Measurements from ENCODE around the gene AGGF1. TPM values are rescaled to one million over a fixed set of nuclear protein-coding genes. Genes with fewer than 3 reads are reported as not detected.
A peak's percentile ranks its signal among the peaks of the same experiment; 100 is the strongest.

Gene AGGF1
- polyA plus RNA-seq, 2 donors, result 5.9 to 7.6 TPM

- Histone ChIP-seq H3K36me3 (ENCODE audit: control insufficient read depth in 2 of 2, insufficient read depth in 2 of 2, low read length in 1 of 2) (no peaks in the 10 kb centered on the region), H3K27me3 (ENCODE audit: control insufficient read depth in 1 of 2, insufficient read depth in 2 of 2, low read length in 2 of 2) (no peaks in the 10 kb centered on the region), H3K4me1 (ENCODE audit: control insufficient read depth in 2 of 2, insufficient read depth in 2 of 2, low read length in 1 of 2) (no peaks in the 10 kb centered on the region), H3K4me3 (ENCODE audit: low read depth in 1 of 2, low read length in 2 of 2) (no peak overlapping the region), H3K9me3 (ENCODE audit: control insufficient read depth in 2 of 2, insufficient read depth in 1 of 2, low read depth in 1 of 2, low read length in 1 of 2) (no peaks in the 10 kb centered on the region), H3K27ac (ENCODE audit: low read depth in 2 of 2, low read length in 1 of 2) (no peak overlapping the region)
- 58 to 68% methylated on average over 4 of the region's 4 CpGs for WGBS, 2 donors
Observed at GRCh38 chr5:77017668-77018067, 12.5 kb upstream of the AGGF1 start.

- WGBS, 2 donors, result 56 to 58% methylated on average over 7 of the region's 7 CpGs
- no peak overlapping the region for H3K27ac ChIP-seq (ENCODE audit: low read depth in 2 of 2, low read length in 1 of 2)
- H3K27me3 ChIP-seq (ENCODE audit: control insufficient read depth in 1 of 2, insufficient read depth in 2 of 2, low read length in 2 of 2), result no peaks in the 10 kb centered on the region
- H3K9me3 ChIP-seq (ENCODE audit: control insufficient read depth in 2 of 2, insufficient read depth in 1 of 2, low read depth in 1 of 2, low read length in 1 of 2), result no peaks in the 10 kb centered on the region
- H3K36me3 ChIP-seq (ENCODE audit: control insufficient read depth in 2 of 2, insufficient read depth in 2 of 2, low read length in 1 of 2), result no peaks in the 10 kb centered on the region
- no peaks in the 10 kb centered on the region for H3K4me1 ChIP-seq (ENCODE audit: control insufficient read depth in 2 of 2, insufficient read depth in 2 of 2, low read length in 1 of 2)
- no peak overlapping the region for H3K4me3 ChIP-seq (ENCODE audit: low read depth in 1 of 2, low read length in 2 of 2)
Observed at GRCh38 chr5:77022511-77023417, 7.4 kb upstream of the AGGF1 start.

- WGBS, 2 donors, result 79 to 80% methylated on average over 1 of the region's 1 CpG
- H3K4me3 ChIP-seq (ENCODE audit: low read depth in 1 of 2, low read length in 2 of 2), result no peak overlapping the region
- H3K36me3 ChIP-seq (ENCODE audit: control insufficient read depth in 2 of 2, insufficient read depth in 2 of 2, low read length in 1 of 2), result no peaks in the 10 kb centered on the region
- H3K9me3 ChIP-seq (ENCODE audit: control insufficient read depth in 2 of 2, insufficient read depth in 1 of 2, low read depth in 1 of 2, low read length in 1 of 2), result no peaks in the 10 kb centered on the region
- no peaks in the 10 kb centered on the region for H3K4me1 ChIP-seq (ENCODE audit: control insufficient read depth in 2 of 2, insufficient read depth in 2 of 2, low read length in 1 of 2)
- H3K27ac ChIP-seq (ENCODE audit: low read depth in 2 of 2, low read length in 1 of 2), result no peak overlapping the region
- H3K27me3 ChIP-seq (ENCODE audit: control insufficient read depth in 1 of 2, insufficient read depth in 2 of 2, low read length in 2 of 2), result no peaks in the 10 kb centered on the region
Observed at GRCh38 chr5:77024490-77024889, 5.7 kb upstream of the AGGF1 start.

GRCh38 chr5:77028631-77029375, 1.4 kb upstream of the AGGF1 start:
- H3K4me1 ChIP-seq (ENCODE audit: control insufficient read depth in 2 of 2, insufficient read depth in 2 of 2, low read length in 1 of 2), result peaks cover 0 to 4% of the 10 kb centered on the region in 2 donors
- WGBS, 2 donors, result 91 to 97% methylated on average over 4 of the region's 4 CpGs
- H3K9me3 ChIP-seq (ENCODE audit: control insufficient read depth in 2 of 2, insufficient read depth in 1 of 2, low read depth in 1 of 2, low read length in 1 of 2), result no peaks in the 10 kb centered on the region
- H3K36me3 ChIP-seq (ENCODE audit: control insufficient read depth in 2 of 2, insufficient read depth in 2 of 2, low read length in 1 of 2), result no peaks in the 10 kb centered on the region
- H3K27ac ChIP-seq (ENCODE audit: low read depth in 2 of 2, low read length in 1 of 2), result no peak overlapping the region
- H3K4me3 ChIP-seq (ENCODE audit: low read depth in 1 of 2, low read length in 2 of 2), result no peak overlapping the region
- no peaks in the 10 kb centered on the region for H3K27me3 ChIP-seq (ENCODE audit: control insufficient read depth in 1 of 2, insufficient read depth in 2 of 2, low read length in 2 of 2)

- peak overlapping the region in 1 of 2 donors; percentile 80 for H3K4me3 ChIP-seq (ENCODE audit: low read depth in 1 of 2, low read length in 2 of 2)
- H3K27ac ChIP-seq (ENCODE audit: low read depth in 2 of 2, low read length in 1 of 2), result no peak overlapping the region
- H3K27me3 ChIP-seq (ENCODE audit: control insufficient read depth in 1 of 2, insufficient read depth in 2 of 2, low read length in 2 of 2), result no peaks in the 10 kb centered on the region
- peaks cover 0 to 4% of the 10 kb centered on the region in 2 donors for H3K4me1 ChIP-seq (ENCODE audit: control insufficient read depth in 2 of 2, insufficient read depth in 2 of 2, low read length in 1 of 2)
- WGBS, 2 donors, result 93 to 98% methylated on average over 2 of the region's 2 CpGs
- H3K9me3 ChIP-seq (ENCODE audit: control insufficient read depth in 2 of 2, insufficient read depth in 1 of 2, low read depth in 1 of 2, low read length in 1 of 2), result no peaks in the 10 kb centered on the region
- no peaks in the 10 kb centered on the region for H3K36me3 ChIP-seq (ENCODE audit: control insufficient read depth in 2 of 2, insufficient read depth in 2 of 2, low read length in 1 of 2)
Observed at GRCh38 chr5:77029376-77029885, 773 bp upstream of the AGGF1 start.

GRCh38 chr5:77031891-77032290, 1.7 kb downstream of the AGGF1 start:
- WGBS, 2 donors, result 83 to 84% methylated on average over 3 of the region's 3 CpGs
- Histone ChIP-seq H3K9me3 (ENCODE audit: control insufficient read depth in 2 of 2, insufficient read depth in 1 of 2, low read depth in 1 of 2, low read length in 1 of 2) (no peaks in the 10 kb centered on the region), H3K27ac (ENCODE audit: low read depth in 2 of 2, low read length in 1 of 2) (no peak overlapping the region), H3K4me1 (ENCODE audit: control insufficient read depth in 2 of 2, insufficient read depth in 2 of 2, low read length in 1 of 2) (peaks cover 0 to 4% of the 10 kb centered on the region in 2 donors), H3K36me3 (ENCODE audit: control insufficient read depth in 2 of 2, insufficient read depth in 2 of 2, low read length in 1 of 2) (peaks cover 0 to 3% of the 10 kb centered on the region in 2 donors), H3K27me3 (ENCODE audit: control insufficient read depth in 1 of 2, insufficient read depth in 2 of 2, low read length in 2 of 2) (no peaks in the 10 kb centered on the region), H3K4me3 (ENCODE audit: low read depth in 1 of 2, low read length in 2 of 2) (no peak overlapping the region)

- Histone ChIP-seq H3K27ac (ENCODE audit: low read depth in 2 of 2, low read length in 1 of 2) (no peak overlapping the region), H3K4me1 (ENCODE audit: control insufficient read depth in 2 of 2, insufficient read depth in 2 of 2, low read length in 1 of 2) (peaks cover 0 to 4% of the 10 kb centered on the region in 2 donors), H3K4me3 (ENCODE audit: low read depth in 1 of 2, low read length in 2 of 2) (no peak overlapping the region), H3K36me3 (ENCODE audit: control insufficient read depth in 2 of 2, insufficient read depth in 2 of 2, low read length in 1 of 2) (peaks cover 0 to 3% of the 10 kb centered on the region in 2 donors), H3K27me3 (ENCODE audit: control insufficient read depth in 1 of 2, insufficient read depth in 2 of 2, low read length in 2 of 2) (no peaks in the 10 kb centered on the region), H3K9me3 (ENCODE audit: control insufficient read depth in 2 of 2, insufficient read depth in 1 of 2, low read depth in 1 of 2, low read length in 1 of 2) (no peaks in the 10 kb centered on the region)
- WGBS, 2 donors, result 81 to 82% methylated on average over 4 of the region's 4 CpGs
Observed at GRCh38 chr5:77032635-77033034, 2.4 kb downstream of the AGGF1 start.

GRCh38 chr5:77033338-77033737, 3.1 kb downstream of the AGGF1 start:
- WGBS, 2 donors, result 81 to 94% methylated on average over 5 of the region's 5 CpGs
- Histone ChIP-seq H3K9me3 (ENCODE audit: control insufficient read depth in 2 of 2, insufficient read depth in 1 of 2, low read depth in 1 of 2, low read length in 1 of 2) (no peaks in the 10 kb centered on the region), H3K4me3 (ENCODE audit: low read depth in 1 of 2, low read length in 2 of 2) (no peak overlapping the region), H3K27ac (ENCODE audit: low read depth in 2 of 2, low read length in 1 of 2) (no peak overlapping the region), H3K4me1 (ENCODE audit: control insufficient read depth in 2 of 2, insufficient read depth in 2 of 2, low read length in 1 of 2) (peaks cover 0 to 4% of the 10 kb centered on the region in 2 donors), H3K27me3 (ENCODE audit: control insufficient read depth in 1 of 2, insufficient read depth in 2 of 2, low read length in 2 of 2) (no peaks in the 10 kb centered on the region), H3K36me3 (ENCODE audit: control insufficient read depth in 2 of 2, insufficient read depth in 2 of 2, low read length in 1 of 2) (peaks cover 0 to 3% of the 10 kb centered on the region in 2 donors)

GRCh38 chr5:77035950-77036349, 5.7 kb downstream of the AGGF1 start:
- H3K27me3 ChIP-seq (ENCODE audit: control insufficient read depth in 1 of 2, insufficient read depth in 2 of 2, low read length in 2 of 2), result no peaks in the 10 kb centered on the region
- H3K4me1 ChIP-seq (ENCODE audit: control insufficient read depth in 2 of 2, insufficient read depth in 2 of 2, low read length in 1 of 2), result peaks cover 0 to 4% of the 10 kb centered on the region in 2 donors
- peaks cover 0 to 3% of the 10 kb centered on the region in 2 donors for H3K36me3 ChIP-seq (ENCODE audit: control insufficient read depth in 2 of 2, insufficient read depth in 2 of 2, low read length in 1 of 2)
- H3K9me3 ChIP-seq (ENCODE audit: control insufficient read depth in 2 of 2, insufficient read depth in 1 of 2, low read depth in 1 of 2, low read length in 1 of 2), result no peaks in the 10 kb centered on the region
- no peak overlapping the region for H3K27ac ChIP-seq (ENCODE audit: low read depth in 2 of 2, low read length in 1 of 2)
- H3K4me3 ChIP-seq (ENCODE audit: low read depth in 1 of 2, low read length in 2 of 2), result no peak overlapping the region
- WGBS, 2 donors, result 90 to 96% methylated on average over 1 of the region's 1 CpG
